ENCODE data around the gene NPDC1.

Gene NPDC1

GRCh38 chr9:137017071-137017470 is 28.9 kb downstream of the NPDC1 start:
- H3K4me3 ChIP-seq (ENCODE audit: low read length), result no peak overlapping the region

DNA sequence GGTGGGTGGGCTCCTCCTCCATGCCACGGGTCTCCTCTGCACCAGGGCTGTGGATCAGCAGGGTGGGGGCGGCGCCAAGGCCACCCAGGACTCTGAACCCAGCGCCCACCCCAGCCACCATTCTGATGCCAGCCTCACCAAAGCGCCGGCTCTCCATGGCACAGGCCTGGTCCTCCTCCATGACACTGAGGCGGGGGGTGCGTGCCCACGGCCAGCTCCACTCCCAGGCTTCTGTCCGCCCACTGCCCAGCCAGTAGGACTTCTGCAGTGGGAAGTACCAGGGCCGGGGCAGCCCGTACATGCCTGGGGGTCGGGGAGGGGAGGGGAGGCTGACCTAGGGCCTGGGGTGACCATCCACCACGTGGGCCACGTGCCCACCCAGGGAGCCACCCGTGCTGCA is 29.5 kb downstream of the NPDC1 start:
- no peaks in the 10 kb centered on the region for H3K9me3 ChIP-seq (replicated peaks; ENCODE audit: low read length)
- no peak overlapping the region for H3K9ac ChIP-seq (ENCODE audit: low read depth, low read length)
- no peaks in the 10 kb centered on the region for H3K27me3 ChIP-seq (ENCODE audit: control insufficient read depth, insufficient read depth, low read length)
- no peak overlapping the region for H3K4me2 ChIP-seq (ENCODE audit: low read length)
- peaks cover 9% of the 10 kb centered on the region for H3K36me3 ChIP-seq (ENCODE audit: insufficient read depth, low read length)
- no peak overlapping the region for H3K4me3 ChIP-seq (ENCODE audit: low read length)
- no peaks in the 10 kb centered on the region for H3K4me1 ChIP-seq (ENCODE audit: control insufficient read depth, insufficient read depth, low read length)

More at GRCh38 chr9:137017071-137017470, 28.9 kb downstream of the NPDC1 start:
- H3K9me3 ChIP-seq (replicated peaks; ENCODE audit: low read length), result no peaks in the 10 kb centered on the region
- no peaks in the 10 kb centered on the region for H3K27me3 ChIP-seq (ENCODE audit: control insufficient read depth, insufficient read depth, low read length)
- H3K4me1 ChIP-seq (ENCODE audit: control insufficient read depth, insufficient read depth, low read length), result no peaks in the 10 kb centered on the region
- no peak overlapping the region for H3K4me2 ChIP-seq (ENCODE audit: low read length)
- peaks cover 9% of the 10 kb centered on the region for H3K36me3 ChIP-seq (ENCODE audit: insufficient read depth, low read length)
- H3K9ac ChIP-seq (ENCODE audit: low read depth, low read length), result no peak overlapping the region

DNA sequence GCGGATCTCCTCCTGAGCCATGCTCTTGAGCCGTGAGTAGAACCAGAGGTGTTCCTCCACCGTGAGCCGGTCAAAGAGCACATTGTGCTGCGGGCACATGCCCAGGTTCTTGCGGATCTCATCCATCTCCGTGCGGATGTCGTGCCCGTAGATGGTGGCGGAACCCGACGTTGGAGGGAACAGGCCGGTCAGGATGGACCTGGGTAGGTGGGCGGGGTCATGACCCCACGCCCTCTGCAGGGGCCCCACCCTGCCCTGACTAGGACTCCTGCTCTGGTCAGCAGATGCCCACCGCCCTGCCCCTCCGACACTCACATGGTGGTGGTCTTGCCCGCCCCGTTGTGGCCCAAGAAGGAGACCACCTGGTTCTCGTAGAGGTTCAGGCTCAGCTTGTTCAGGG is 30.0 kb downstream of the NPDC1 start:
- no peak overlapping the region for H3K4me3 ChIP-seq (ENCODE audit: low read length)
- no peaks in the 10 kb centered on the region for H3K4me1 ChIP-seq (ENCODE audit: control insufficient read depth, insufficient read depth, low read length)
- peaks cover 9% of the 10 kb centered on the region for H3K36me3 ChIP-seq (ENCODE audit: insufficient read depth, low read length)
- no peak overlapping the region for H3K9ac ChIP-seq (ENCODE audit: low read depth, low read length)
- H3K4me2 ChIP-seq (ENCODE audit: low read length), result no peak overlapping the region
- H3K9me3 ChIP-seq (replicated peaks; ENCODE audit: low read length), result no peaks in the 10 kb centered on the region
- no peaks in the 10 kb centered on the region for H3K27me3 ChIP-seq (ENCODE audit: control insufficient read depth, insufficient read depth, low read length)

GRCh38 chr9:137015540-137015930 is 30.4 kb downstream of the NPDC1 start:
- H3K4me3 ChIP-seq (ENCODE audit: low read length), result no peak overlapping the region
- H3K9ac ChIP-seq (ENCODE audit: low read depth, low read length), result no peak overlapping the region
- no peak overlapping the region for H3K4me2 ChIP-seq (ENCODE audit: low read length)
- no peaks in the 10 kb centered on the region for H3K27me3 ChIP-seq (ENCODE audit: control insufficient read depth, insufficient read depth, low read length)
- no peaks in the 10 kb centered on the region for H3K9me3 ChIP-seq (replicated peaks; ENCODE audit: low read length)
- H3K4me1 ChIP-seq (ENCODE audit: control insufficient read depth, insufficient read depth, low read length), result no peaks in the 10 kb centered on the region
- peaks cover 9% of the 10 kb centered on the region for H3K36me3 ChIP-seq (ENCODE audit: insufficient read depth, low read length)

DNA sequence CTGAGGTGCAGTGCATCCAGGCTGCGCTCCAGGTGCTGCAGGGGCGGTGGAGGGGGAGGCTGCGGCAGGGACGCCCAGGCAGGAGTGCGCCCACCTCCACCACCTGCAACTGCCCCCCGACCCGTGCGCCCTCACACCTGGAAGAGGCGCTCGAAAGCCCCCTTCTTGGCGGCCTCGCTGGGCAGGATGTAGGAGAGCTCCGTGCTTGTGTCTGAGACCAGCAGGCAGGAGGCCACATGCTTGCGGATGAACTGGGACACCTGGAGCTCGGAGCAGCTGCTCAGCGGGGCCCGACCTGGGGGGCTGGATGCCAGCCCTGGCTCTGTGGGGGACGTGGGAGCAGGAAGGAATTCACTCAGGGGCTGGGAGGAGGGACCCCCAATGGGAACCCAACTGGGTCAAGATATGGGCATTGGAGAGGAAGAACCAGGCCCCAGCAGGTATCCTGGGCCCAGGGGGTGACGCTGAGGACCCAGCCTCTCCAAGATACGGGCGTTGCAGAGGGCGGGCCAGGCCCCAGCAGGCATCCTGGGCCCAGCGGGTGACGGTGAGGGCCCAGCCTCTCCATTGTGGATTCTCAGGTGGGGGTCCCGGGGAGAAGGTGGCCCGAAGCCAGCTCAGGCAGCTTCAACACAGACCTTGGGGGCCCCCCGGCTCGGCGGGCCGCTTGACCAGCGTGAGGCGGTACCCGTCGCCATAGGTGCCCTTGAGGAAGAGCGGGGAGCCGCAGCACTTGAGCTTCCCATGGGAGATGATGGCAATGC is 31.0 kb downstream of the NPDC1 start:
- H3K9me3 ChIP-seq (replicated peaks; ENCODE audit: low read length), result no peaks in the 10 kb centered on the region
- no peaks in the 10 kb centered on the region for H3K4me1 ChIP-seq (ENCODE audit: control insufficient read depth, insufficient read depth, low read length)
- H3K9ac ChIP-seq (ENCODE audit: low read depth, low read length), result no peak overlapping the region
- no peak overlapping the region for H3K4me3 ChIP-seq (ENCODE audit: low read length)
- peaks cover 9% of the 10 kb centered on the region for H3K36me3 ChIP-seq (ENCODE audit: insufficient read depth, low read length)
- H3K4me2 ChIP-seq (ENCODE audit: low read length), result no peak overlapping the region
- H3K27me3 ChIP-seq (ENCODE audit: control insufficient read depth, insufficient read depth, low read length), result no peaks in the 10 kb centered on the region

- Histone ChIP-seq H3K9ac (ENCODE audit: low read depth, low read length) (no peak overlapping the region), H3K9me3 (replicated peaks; ENCODE audit: low read length) (no peaks in the 10 kb centered on the region), H3K27me3 (ENCODE audit: control insufficient read depth, insufficient read depth, low read length) (no peaks in the 10 kb centered on the region), H3K4me2 (ENCODE audit: low read length) (no peak overlapping the region), H3K4me1 (ENCODE audit: control insufficient read depth, insufficient read depth, low read length) (no peaks in the 10 kb centered on the region), H3K36me3 (ENCODE audit: insufficient read depth, low read length) (peaks cover 12% of the 10 kb centered on the region), H3K4me3 (ENCODE audit: low read length) (no peak overlapping the region)
Measured at GRCh38 chr9:137014166-137014565, 31.8 kb downstream of the NPDC1 start.

- Histone ChIP-seq H3K27me3 (ENCODE audit: control insufficient read depth, insufficient read depth, low read length) (no peaks in the 10 kb centered on the region), H3K4me3 (ENCODE audit: low read length) (no peak overlapping the region), H3K36me3 (ENCODE audit: insufficient read depth, low read length) (peaks cover 12% of the 10 kb centered on the region), H3K9ac (ENCODE audit: low read depth, low read length) (no peak overlapping the region), H3K4me1 (ENCODE audit: control insufficient read depth, insufficient read depth, low read length) (no peaks in the 10 kb centered on the region), H3K9me3 (replicated peaks; ENCODE audit: low read length) (no peaks in the 10 kb centered on the region), H3K4me2 (ENCODE audit: low read length) (no peak overlapping the region)
Measured at GRCh38 chr9:137013571-137013940, 32.4 kb downstream of the NPDC1 start.

DNA sequence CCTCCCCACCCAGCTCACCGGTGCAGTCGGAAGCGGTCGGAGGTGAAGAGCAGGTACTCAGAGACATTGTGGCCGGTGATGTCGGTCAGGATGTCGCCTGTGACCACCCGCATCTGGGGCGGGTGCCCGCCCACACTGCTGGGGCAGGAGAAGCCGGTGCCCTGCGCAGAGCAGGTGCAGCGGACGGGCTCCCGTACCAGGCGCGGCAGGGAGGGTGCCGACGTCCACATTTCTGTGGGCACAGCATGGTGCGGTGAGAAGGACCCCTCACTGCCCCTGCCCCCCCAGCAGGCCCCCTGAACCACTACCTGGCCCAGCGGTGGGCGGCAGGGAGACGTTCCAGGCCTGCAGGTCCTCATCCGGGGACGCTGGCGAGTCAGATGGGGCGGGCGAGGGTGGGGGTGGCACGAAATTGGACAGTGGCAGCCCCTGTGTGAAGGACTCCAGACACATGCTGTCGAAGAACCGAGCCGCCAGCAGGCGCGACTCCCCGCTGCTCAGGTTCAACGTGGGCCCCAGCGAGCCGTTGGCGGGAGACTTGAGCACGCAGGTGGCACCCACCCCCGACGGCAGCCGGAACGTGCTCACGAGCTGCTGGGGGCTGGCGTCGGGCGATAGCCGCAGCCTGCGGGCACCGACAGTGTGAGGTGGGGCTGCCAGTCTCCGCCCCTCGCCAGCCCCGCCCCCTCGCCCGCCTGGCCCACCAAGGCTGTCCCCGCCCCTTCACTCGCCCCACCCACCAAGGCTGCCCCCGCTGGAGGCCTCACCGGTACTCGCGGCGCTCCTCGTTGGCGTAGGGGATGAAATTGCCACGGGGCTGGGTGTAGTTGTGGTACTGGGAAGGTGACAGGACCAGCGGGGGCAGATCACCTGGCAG is 33.0 kb downstream of the NPDC1 start:
- Histone ChIP-seq H3K36me3 (ENCODE audit: insufficient read depth, low read length) (peaks cover 12% of the 10 kb centered on the region), H3K4me2 (ENCODE audit: low read length) (no peak overlapping the region), H3K9ac (ENCODE audit: low read depth, low read length) (no peak overlapping the region), H3K9me3 (replicated peaks; ENCODE audit: low read length) (no peaks in the 10 kb centered on the region), H3K4me3 (ENCODE audit: low read length) (no peak overlapping the region), H3K27me3 (ENCODE audit: control insufficient read depth, insufficient read depth, low read length) (no peaks in the 10 kb centered on the region), H3K4me1 (ENCODE audit: control insufficient read depth, insufficient read depth, low read length) (no peaks in the 10 kb centered on the region)

DNA sequence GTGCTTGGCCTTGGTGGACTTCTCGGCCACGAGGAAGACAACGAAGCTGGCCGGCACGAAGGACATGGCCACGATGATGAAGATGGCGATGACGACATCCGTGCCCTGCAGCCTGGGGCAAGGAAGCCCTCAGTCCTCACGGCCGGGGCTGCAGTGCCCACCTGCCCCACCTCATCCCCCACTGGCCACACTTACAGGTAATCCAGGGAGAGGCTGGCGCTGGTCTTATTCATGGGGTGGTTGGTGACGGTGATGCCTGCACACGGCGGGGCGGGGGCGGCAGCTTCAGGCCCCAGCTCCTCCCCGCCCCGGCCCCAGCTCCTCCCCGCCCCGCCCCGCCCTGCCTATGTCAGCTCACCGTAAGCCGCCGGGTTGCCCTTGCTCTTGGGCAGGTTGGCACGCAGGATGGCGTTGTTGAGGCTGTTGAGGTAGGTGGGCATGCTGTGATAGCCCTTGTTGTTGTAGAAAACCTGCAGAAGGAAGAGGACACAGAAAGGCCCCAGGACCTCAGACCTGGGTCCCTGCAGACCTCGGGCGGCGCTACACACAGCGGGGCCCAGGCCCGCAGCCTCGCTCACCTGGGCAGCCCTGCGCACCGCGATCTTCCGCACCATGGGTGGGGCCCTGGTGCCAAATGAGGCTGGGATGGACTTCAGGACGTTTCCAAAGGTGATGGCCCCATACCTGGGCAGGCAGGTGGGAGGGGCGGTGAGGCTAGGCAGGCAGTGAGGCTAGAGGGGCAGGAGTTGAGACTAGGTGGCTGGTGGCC is 33.9 kb downstream of the NPDC1 start:
- Histone ChIP-seq H3K36me3 (ENCODE audit: insufficient read depth, low read length) (peaks cover 9% of the 10 kb centered on the region), H3K27me3 (ENCODE audit: control insufficient read depth, insufficient read depth, low read length) (no peaks in the 10 kb centered on the region), H3K9me3 (replicated peaks; ENCODE audit: low read length) (no peaks in the 10 kb centered on the region), H3K9ac (ENCODE audit: low read depth, low read length) (no peak overlapping the region), H3K4me3 (ENCODE audit: low read length) (no peak overlapping the region), H3K4me2 (ENCODE audit: low read length) (no peak overlapping the region), H3K4me1 (ENCODE audit: control insufficient read depth, insufficient read depth, low read length) (no peaks in the 10 kb centered on the region)

- peaks cover 6% of the 10 kb centered on the region for H3K36me3 ChIP-seq (ENCODE audit: insufficient read depth, low read length)
- no peak overlapping the region for H3K4me3 ChIP-seq (ENCODE audit: low read length)
- no peaks in the 10 kb centered on the region for H3K9me3 ChIP-seq (replicated peaks; ENCODE audit: low read length)
Measured at GRCh38 chr9:137011156-137011555, 34.8 kb downstream of the NPDC1 start.

GRCh38 chr9:137009938-137010732 is 35.8 kb downstream of the NPDC1 start:
- Histone ChIP-seq H3K9ac (ENCODE audit: low read depth, low read length) (no peak overlapping the region), H3K4me3 (ENCODE audit: low read length) (no peak overlapping the region), H3K9me3 (replicated peaks; ENCODE audit: low read length) (no peaks in the 10 kb centered on the region), H3K4me1 (ENCODE audit: control insufficient read depth, insufficient read depth, low read length) (no peaks in the 10 kb centered on the region), H3K4me2 (ENCODE audit: low read length) (no peak overlapping the region), H3K36me3 (ENCODE audit: insufficient read depth, low read length) (peaks cover 3% of the 10 kb centered on the region), H3K27me3 (ENCODE audit: control insufficient read depth, insufficient read depth, low read length) (no peaks in the 10 kb centered on the region)

More at GRCh38 chr9:137011156-137011555, 34.8 kb downstream of the NPDC1 start:
- Histone ChIP-seq H3K9ac (ENCODE audit: low read depth, low read length) (no peak overlapping the region), H3K4me2 (ENCODE audit: low read length) (no peak overlapping the region), H3K27me3 (ENCODE audit: control insufficient read depth, insufficient read depth, low read length) (no peaks in the 10 kb centered on the region), H3K4me1 (ENCODE audit: control insufficient read depth, insufficient read depth, low read length) (no peaks in the 10 kb centered on the region)
